DOHH2 (cell line): Measurements from ENCODE around the gene RBBP8.
A peak's percentile ranks its signal among the peaks of the same experiment; 100 is the strongest.

Experiments
- H3F3A ChIP-seq: fragments of 200-600 bp; sonication (generic), shearing (Covaris generic); 2 replicates; pipeline ENCODE4 v1.6.0; 2016; ENCODE audit warnings: antibody characterized with exemption, mild to moderate bottlenecking; ENCODE audit not compliant: control insufficient read depth, insufficient read depth
- H3K27ac ChIP-seq: fragments of 200-600 bp; sonication (generic); 2 replicates; pipeline ENCODE4 v1.5.1; 2014; ENCODE audit warnings: low read depth, mild to moderate bottlenecking, low read length, moderate library complexity
- H3K27me3 ChIP-seq: fragments of 200-600 bp; sonication (generic); 2 replicates; pipeline ENCODE4 v1.6.1; 2014; ENCODE audit warnings: mild to moderate bottlenecking, low read length, mixed read lengths; ENCODE audit not compliant: control insufficient read depth
- H3K36me3 ChIP-seq: fragments of 200-600 bp; sonication (generic); 2 replicates; pipeline ENCODE4 v1.6.1; 2014; ENCODE audit warnings: mild to moderate bottlenecking, low read length, moderate library complexity, mixed read lengths; ENCODE audit not compliant: control insufficient read depth
- H3K4me1 ChIP-seq: fragments of 200-600 bp; sonication (generic); 2 replicates; pipeline ENCODE4 v1.6.1; 2014; ENCODE audit warnings: mild to moderate bottlenecking, low read length, mixed read lengths; ENCODE audit not compliant: control insufficient read depth
- H3K4me2 ChIP-seq: fragments of 200-600 bp; sonication (generic); 2 replicates; pipeline ENCODE4 v1.6.0; 2014; ENCODE audit warnings: mild to moderate bottlenecking, low read length, moderate library complexity
- H3K4me3 ChIP-seq: fragments of 200-600 bp; sonication (generic); 2 replicates; pipeline ENCODE4 v1.5.1; 2014; ENCODE audit warnings: mild to moderate bottlenecking, low read length, mixed read lengths
- H3K79me2 ChIP-seq: fragments of 200-600 bp; sonication (generic); 2 replicates; pipeline ENCODE4 v1.6.1; 2014; ENCODE audit warnings: mild to moderate bottlenecking, low read length, mixed read lengths; ENCODE audit not compliant: control insufficient read depth
- H3K9me2 ChIP-seq: fragments of 200-600 bp; sonication (generic); replicated peaks from 2 replicates; pipeline ENCODE4 v1.6.1; 2014; ENCODE audit warnings: mild to moderate bottlenecking, low read length, mixed read lengths; ENCODE audit not compliant: control insufficient read depth
- H3K9me3 ChIP-seq: fragments of 200-600 bp; sonication (generic); 2 replicates; pipeline ENCODE4 v1.6.1; 2014; ENCODE audit warnings: antibody characterized with exemption, low read length, mixed read lengths; ENCODE audit not compliant: control insufficient read depth, insufficient read depth
- H4K20me1 ChIP-seq: fragments of 200-600 bp; sonication (generic); 2 replicates; pipeline ENCODE4 v1.6.0; 2014; ENCODE audit warnings: low read depth, mild to moderate bottlenecking, antibody characterized with exemption, low read length, moderate library complexity; ENCODE audit not compliant: control insufficient read depth, insufficient read depth
- CTCF ChIP-seq: fragments of 200-600 bp; sonication (generic); IDR thresholded peaks from one replicate; pipeline ENCODE4 v1.5.1; 2014; ENCODE audit warnings: antibody characterized with exemption, mild to moderate bottlenecking, low read depth, low read length; ENCODE audit not compliant: poor library complexity, severe bottlenecking
- EZH2phosphoT487 ChIP-seq: fragments of 200-600 bp; sonication (generic); IDR thresholded peaks from 2 replicates; pipeline ENCODE4 v1.6.1; 2017; ENCODE audit warnings: borderline replicate concordance, mild to moderate bottlenecking, antibody characterized with exemption, low read length, moderate library complexity, mixed read lengths

Gene RBBP8

GRCh38 chr18:22934789-22935188 lies 1.7 kb downstream of the RBBP8 start:
- Histone ChIP-seq H3K4me3 (peak overlapping the region; percentile 76), H3K9me2 (no peaks in the 10 kb centered on the region), H3K4me2 (peak overlapping the region; percentile 84), H3K9me3 (no peaks in the 10 kb centered on the region), H3K79me2 (peaks cover 77% of the 10 kb centered on the region), H3K36me3 (peaks cover 54% of the 10 kb centered on the region), H3F3A (0 out of 2 replicates have a peak, but pooled peaks cover 3% of the 10 kb centered on the region), H3K27me3 (no peaks in the 10 kb centered on the region), H4K20me1 (peaks cover 3% of the 10 kb centered on the region; the same call in 1 of the 2 replicates), H3K4me1 (peaks cover 26% of the 10 kb centered on the region), H3K27ac (peak overlapping the region; percentile 79)
- no peak for TF ChIP-seq CTCF
- TF ChIP-seq EZH2phosphoT487 = no peak

- peaks cover 58% of the 10 kb centered on the region for H3K36me3 ChIP-seq
- H3K4me3 ChIP-seq = peak overlapping the region; percentile 76
- no peak for TF ChIP-seq CTCF
- no peak for TF ChIP-seq EZH2phosphoT487
- H4K20me1 ChIP-seq = peaks cover 3% of the 10 kb centered on the region; the same call in 1 of the 2 replicates
- peak overlapping the region; percentile 33 for H3K27ac ChIP-seq
- no peaks in the 10 kb centered on the region for H3K9me3 ChIP-seq
- H3K4me2 ChIP-seq = peak overlapping the region; percentile 84
- peaks cover 21% of the 10 kb centered on the region for H3K4me1 ChIP-seq
- 0 out of 2 replicates have a peak, but pooled peaks cover 3% of the 10 kb centered on the region for H3F3A ChIP-seq
- peaks cover 81% of the 10 kb centered on the region for H3K79me2 ChIP-seq
- no peaks in the 10 kb centered on the region for H3K27me3 ChIP-seq
- H3K9me2 ChIP-seq = no peaks in the 10 kb centered on the region
These were observed 2.3 kb downstream of the RBBP8 start for GRCh38 chr18:22935431-22935830.

GRCh38 chr18:22936515-22936914 lies 3.4 kb downstream of the RBBP8 start:
- no peaks in the 10 kb centered on the region for H3F3A ChIP-seq
- H3K27me3 ChIP-seq = no peaks in the 10 kb centered on the region
- no peak overlapping the region for H3K4me2 ChIP-seq
- H3K9me3 ChIP-seq = no peaks in the 10 kb centered on the region
- no peak overlapping the region for H3K27ac ChIP-seq
- no peaks in the 10 kb centered on the region for H3K9me2 ChIP-seq
- H3K4me1 ChIP-seq = peaks cover 21% of the 10 kb centered on the region
- peaks cover 91% of the 10 kb centered on the region for H3K79me2 ChIP-seq
- H3K36me3 ChIP-seq = peaks cover 66% of the 10 kb centered on the region
- TF ChIP-seq CTCF (no peak), EZH2phosphoT487 (no peak)
- H4K20me1 ChIP-seq = peaks cover 3% of the 10 kb centered on the region; the same call in 1 of the 2 replicates
- H3K4me3 ChIP-seq = no peak overlapping the region
